ENCODE results near the gene TOP1.
"Not testable (repeated sequence)": the region's sequence is repeated elsewhere in the genome, so short reads cannot be mapped to it uniquely, and the experiment has no call there.

Gene TOP1

GRCh38 chr20:41123631-41124030, 95.0 kb downstream of the TOP1 start:
- peaks cover 8 to 12% of the 10 kb centered on the region in 2 donors for H3K4me1 ChIP-seq (ENCODE audit: control insufficient read depth in 1 of 2, insufficient read depth in 2 of 2, low read length in 2 of 2)
- H3K27ac ChIP-seq (ENCODE audit: low read depth, low read length): no peak overlapping the region
- H3K9ac ChIP-seq (ENCODE audit: low read depth in 1 of 2, low read length in 2 of 2): no peak overlapping the region
- H3K4me3 ChIP-seq (ENCODE audit: low read depth in 1 of 2, low read length in 2 of 2): no peak overlapping the region
- no peaks in the 10 kb centered on the region for H3K27me3 ChIP-seq (ENCODE audit: control insufficient read depth in 1 of 2, insufficient read depth in 2 of 2, low read length in 2 of 2)
- H3K9me3 ChIP-seq (ENCODE audit: control insufficient read depth in 1 of 2, low read length in 2 of 2): no peaks in the 10 kb centered on the region
- peaks cover 34 to 73% of the 10 kb centered on the region in 2 donors for H3K36me3 ChIP-seq (ENCODE audit: control insufficient read depth in 1 of 2, insufficient read depth in 2 of 2, low read length in 2 of 2)

- Histone ChIP-seq H3K27ac (ENCODE audit: low read depth, low read length) (no peak overlapping the region), H3K36me3 (ENCODE audit: control insufficient read depth in 1 of 2, insufficient read depth in 2 of 2, low read length in 2 of 2) (peaks cover 34 to 64% of the 10 kb centered on the region in 2 donors), H3K27me3 (ENCODE audit: control insufficient read depth in 1 of 2, insufficient read depth in 2 of 2, low read length in 2 of 2) (no peaks in the 10 kb centered on the region), H3K4me3 (ENCODE audit: low read depth in 1 of 2, low read length in 2 of 2) (no peak overlapping the region), H3K9ac (ENCODE audit: low read depth in 1 of 2, low read length in 2 of 2) (no peak overlapping the region), H3K4me1 (ENCODE audit: control insufficient read depth in 1 of 2, insufficient read depth in 2 of 2, low read length in 2 of 2) (peaks cover 8 to 12% of the 10 kb centered on the region in 2 donors), H3K9me3 (ENCODE audit: control insufficient read depth in 1 of 2, low read length in 2 of 2) (no peaks in the 10 kb centered on the region)
Observed at GRCh38 chr20:41124451-41125094, 96.0 kb downstream of the TOP1 start.

GRCh38 chr20:41125530-41126457, 97.2 kb downstream of the TOP1 start:
- Histone ChIP-seq H3K36me3 (ENCODE audit: control insufficient read depth in 1 of 2, insufficient read depth in 2 of 2, low read length in 2 of 2) (peaks cover 27 to 53% of the 10 kb centered on the region in 2 donors), H3K27me3 (ENCODE audit: control insufficient read depth in 1 of 2, insufficient read depth in 2 of 2, low read length in 2 of 2) (no peaks in the 10 kb centered on the region), H3K9ac (ENCODE audit: low read depth in 1 of 2, low read length in 2 of 2) (no peak overlapping the region), H3K27ac (ENCODE audit: low read depth, low read length) (no peak overlapping the region), H3K9me3 (ENCODE audit: control insufficient read depth in 1 of 2, low read length in 2 of 2) (no peaks in the 10 kb centered on the region), H3K4me3 (ENCODE audit: low read depth in 1 of 2, low read length in 2 of 2) (no peak overlapping the region), H3K4me1 (ENCODE audit: control insufficient read depth in 1 of 2, insufficient read depth in 2 of 2, low read length in 2 of 2) (peaks cover 8 to 12% of the 10 kb centered on the region in 2 donors)

GRCh38 chr20:41126719-41127118, 98.1 kb downstream of the TOP1 start:
- Histone ChIP-seq H3K27me3 (ENCODE audit: control insufficient read depth in 1 of 2, insufficient read depth in 2 of 2, low read length in 2 of 2) (no peaks in the 10 kb centered on the region), H3K9me3 (ENCODE audit: control insufficient read depth in 1 of 2, low read length in 2 of 2) (no peaks in the 10 kb centered on the region), H3K27ac (ENCODE audit: low read depth, low read length) (no peak overlapping the region), H3K4me1 (ENCODE audit: control insufficient read depth in 1 of 2, insufficient read depth in 2 of 2, low read length in 2 of 2) (peaks cover 8 to 12% of the 10 kb centered on the region in 2 donors), H3K36me3 (ENCODE audit: control insufficient read depth in 1 of 2, insufficient read depth in 2 of 2, low read length in 2 of 2) (peaks cover 21 to 44% of the 10 kb centered on the region in 2 donors), H3K9ac (ENCODE audit: low read depth in 1 of 2, low read length in 2 of 2) (no peak overlapping the region), H3K4me3 (ENCODE audit: low read depth in 1 of 2, low read length in 2 of 2) (no peak overlapping the region)

- H3K4me3 ChIP-seq (ENCODE audit: low read depth in 1 of 2, low read length in 2 of 2); H3K27me3 ChIP-seq (ENCODE audit: control insufficient read depth in 1 of 2, insufficient read depth in 2 of 2, low read length in 2 of 2); H3K9ac ChIP-seq (ENCODE audit: low read depth in 1 of 2, low read length in 2 of 2); H3K9me3 ChIP-seq (ENCODE audit: control insufficient read depth in 1 of 2, low read length in 2 of 2); H3K27ac ChIP-seq (ENCODE audit: low read depth, low read length): not testable (repeated sequence)
- peaks cover 8 to 12% of the 10 kb centered on the region in 2 donors for H3K4me1 ChIP-seq (ENCODE audit: control insufficient read depth in 1 of 2, insufficient read depth in 2 of 2, low read length in 2 of 2)
- H3K36me3 ChIP-seq (ENCODE audit: control insufficient read depth in 1 of 2, insufficient read depth in 2 of 2, low read length in 2 of 2): peaks cover 7 to 28% of the 10 kb centered on the region in 2 donors
Observed at GRCh38 chr20:41128317-41128716, 99.7 kb downstream of the TOP1 start.

GRCh38 chr20:41131594-41132387, 103.2 kb downstream of the TOP1 start:
- H3K27ac ChIP-seq (ENCODE audit: low read depth, low read length): no peak overlapping the region
- H3K9ac ChIP-seq (ENCODE audit: low read depth in 1 of 2, low read length in 2 of 2): no peak overlapping the region

GRCh38 chr20:41132388-41132775, 103.8 kb downstream of the TOP1 start:
- not testable (repeated sequence) for H3K4me3 ChIP-seq (ENCODE audit: low read depth in 1 of 2, low read length in 2 of 2); H3K27ac ChIP-seq (ENCODE audit: low read depth, low read length); H3K27me3 ChIP-seq (ENCODE audit: control insufficient read depth in 1 of 2, insufficient read depth in 2 of 2, low read length in 2 of 2)

More at GRCh38 chr20:41131594-41132387, 103.2 kb downstream of the TOP1 start:
- Histone ChIP-seq H3K27me3 (ENCODE audit: control insufficient read depth in 1 of 2, insufficient read depth in 2 of 2, low read length in 2 of 2) (no peaks in the 10 kb centered on the region), H3K9me3 (ENCODE audit: control insufficient read depth in 1 of 2, low read length in 2 of 2) (no peaks in the 10 kb centered on the region), H3K4me1 (ENCODE audit: control insufficient read depth in 1 of 2, insufficient read depth in 2 of 2, low read length in 2 of 2) (peaks cover 7 to 8% of the 10 kb centered on the region in 2 donors), H3K36me3 (ENCODE audit: control insufficient read depth in 1 of 2, insufficient read depth in 2 of 2, low read length in 2 of 2) (peaks cover 0 to 3% of the 10 kb centered on the region in 2 donors), H3K4me3 (ENCODE audit: low read depth in 1 of 2, low read length in 2 of 2) (no peak overlapping the region)

GRCh38 chr20:41133709-41134361, 105.2 kb downstream of the TOP1 start:
- no peak overlapping the region for H3K9ac ChIP-seq (ENCODE audit: low read depth in 1 of 2, low read length in 2 of 2)
- no peaks in the 10 kb centered on the region for H3K36me3 ChIP-seq (ENCODE audit: control insufficient read depth in 1 of 2, insufficient read depth in 2 of 2, low read length in 2 of 2)
- no peaks in the 10 kb centered on the region for H3K9me3 ChIP-seq (ENCODE audit: control insufficient read depth in 1 of 2, low read length in 2 of 2)
- H3K27me3 ChIP-seq (ENCODE audit: control insufficient read depth in 1 of 2, insufficient read depth in 2 of 2, low read length in 2 of 2): no peaks in the 10 kb centered on the region
- peaks cover 10 to 17% of the 10 kb centered on the region in 2 donors for H3K4me1 ChIP-seq (ENCODE audit: control insufficient read depth in 1 of 2, insufficient read depth in 2 of 2, low read length in 2 of 2)
- no peak overlapping the region for H3K4me3 ChIP-seq (ENCODE audit: low read depth in 1 of 2, low read length in 2 of 2)
- no peak overlapping the region for H3K27ac ChIP-seq (ENCODE audit: low read depth, low read length)

More at GRCh38 chr20:41132388-41132775, 103.8 kb downstream of the TOP1 start:
- H3K36me3 ChIP-seq (ENCODE audit: control insufficient read depth in 1 of 2, insufficient read depth in 2 of 2, low read length in 2 of 2); H3K9me3 ChIP-seq (ENCODE audit: control insufficient read depth in 1 of 2, low read length in 2 of 2); H3K9ac ChIP-seq (ENCODE audit: low read depth in 1 of 2, low read length in 2 of 2); H3K4me1 ChIP-seq (ENCODE audit: control insufficient read depth in 1 of 2, insufficient read depth in 2 of 2, low read length in 2 of 2): not testable (repeated sequence)

- Histone ChIP-seq H3K9ac (ENCODE audit: low read depth in 1 of 2, low read length in 2 of 2) (no peak overlapping the region), H3K27ac (ENCODE audit: low read depth, low read length) (no peak overlapping the region), H3K36me3 (ENCODE audit: control insufficient read depth in 1 of 2, insufficient read depth in 2 of 2, low read length in 2 of 2) (no peaks in the 10 kb centered on the region), H3K27me3 (ENCODE audit: control insufficient read depth in 1 of 2, insufficient read depth in 2 of 2, low read length in 2 of 2) (no peaks in the 10 kb centered on the region), H3K4me1 (ENCODE audit: control insufficient read depth in 1 of 2, insufficient read depth in 2 of 2, low read length in 2 of 2) (peaks cover 17 to 24% of the 10 kb centered on the region in 2 donors), H3K4me3 (ENCODE audit: low read depth in 1 of 2, low read length in 2 of 2) (no peak overlapping the region), H3K9me3 (ENCODE audit: control insufficient read depth in 1 of 2, low read length in 2 of 2) (no peaks in the 10 kb centered on the region)
Observed at GRCh38 chr20:41134362-41135186, 106.0 kb downstream of the TOP1 start.

Data from duodenal mucosa (tissue), 2 donors.